ENCODE results near the gene ZNF554. TPM values are rescaled to one million over a fixed set of nuclear protein-coding genes. Genes with fewer than 3 reads are reported as not detected.
"Not testable (repeated sequence)": the region's sequence is repeated elsewhere in the genome, so short reads cannot be mapped to it uniquely, and the experiment has no call there.

ZNF554 gene
- polyA plus RNA-seq, 10 donors = 4.5 to 7.7 (median 5.3) TPM

DNA sequence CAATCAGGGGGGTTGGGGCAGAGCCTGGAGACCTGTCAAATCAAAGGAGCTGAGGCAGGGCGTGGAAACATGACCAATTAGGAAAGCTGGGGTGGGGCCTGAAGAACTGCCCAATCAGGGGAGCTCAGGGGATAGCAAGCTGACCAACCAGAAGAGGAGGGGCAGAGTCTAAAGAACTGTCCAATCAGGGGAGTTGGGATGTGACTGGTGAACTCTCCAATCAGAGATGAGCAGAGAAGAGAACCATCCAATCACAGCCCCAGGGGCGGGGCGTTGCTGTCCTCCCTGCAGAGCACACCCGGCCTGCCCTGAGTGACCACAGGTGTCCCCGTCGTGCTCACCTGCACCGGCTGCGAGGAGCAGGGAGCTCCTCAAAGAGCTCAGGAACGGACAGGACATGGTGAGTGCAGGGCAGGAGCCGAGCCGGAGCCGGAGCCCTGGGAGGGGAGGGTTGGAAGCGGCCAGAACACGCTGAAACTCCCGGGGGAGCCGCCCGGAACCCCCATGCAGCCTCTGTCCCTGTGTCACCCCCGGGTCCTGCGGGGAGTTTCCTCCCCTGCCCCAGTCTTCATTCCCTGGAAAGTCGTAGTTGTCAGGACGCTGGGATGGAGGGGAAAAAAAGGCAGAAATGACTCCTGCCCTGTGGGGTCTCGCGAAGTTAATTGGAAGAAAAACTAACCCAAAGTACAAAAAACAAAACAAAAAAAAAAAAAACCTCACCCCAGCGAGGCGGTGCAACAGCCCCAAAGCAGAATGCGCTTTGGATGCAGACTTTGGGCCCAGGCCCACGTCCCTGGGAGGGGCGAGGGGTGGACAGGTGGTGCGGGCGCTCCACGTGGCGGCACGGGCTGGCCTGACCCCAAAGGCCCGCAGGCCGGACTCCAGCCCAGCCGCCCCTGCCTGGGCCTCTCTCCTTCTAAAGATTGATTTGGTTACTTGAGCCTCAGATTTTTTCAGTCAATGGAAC lies 47.6 kb downstream of the ZNF554 start, which contains the start of gene ZNF556:
Gene ZNF556 (plus strand): TSS at position 311 of the 967 bp plus-strand sequence. CDS start 87 bp downstream, at position 398.
- DNase-seq = peak; percentile 74 to 82 (median 76)

DNA sequence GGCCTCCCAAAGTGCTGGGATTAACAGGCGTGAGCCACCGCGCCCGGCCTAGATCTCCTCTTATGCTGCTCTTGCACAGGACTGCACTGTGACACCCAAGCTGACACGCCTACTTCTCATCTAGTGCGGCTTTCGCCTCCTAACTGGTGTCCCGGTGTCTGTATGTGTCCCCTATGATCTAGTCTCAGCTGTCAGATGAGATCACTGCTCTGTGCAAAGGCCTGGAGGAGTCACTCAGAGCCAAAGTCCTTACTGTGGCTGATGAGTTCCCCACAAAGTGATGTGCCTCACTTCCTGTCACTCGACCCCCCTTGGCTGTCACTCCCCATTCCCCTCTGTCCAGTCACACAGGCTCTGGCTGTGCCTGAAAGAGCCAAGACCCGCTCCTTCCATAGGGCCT lies 50.0 kb downstream of the ZNF554 start:
- no peak for DNase-seq

DNA sequence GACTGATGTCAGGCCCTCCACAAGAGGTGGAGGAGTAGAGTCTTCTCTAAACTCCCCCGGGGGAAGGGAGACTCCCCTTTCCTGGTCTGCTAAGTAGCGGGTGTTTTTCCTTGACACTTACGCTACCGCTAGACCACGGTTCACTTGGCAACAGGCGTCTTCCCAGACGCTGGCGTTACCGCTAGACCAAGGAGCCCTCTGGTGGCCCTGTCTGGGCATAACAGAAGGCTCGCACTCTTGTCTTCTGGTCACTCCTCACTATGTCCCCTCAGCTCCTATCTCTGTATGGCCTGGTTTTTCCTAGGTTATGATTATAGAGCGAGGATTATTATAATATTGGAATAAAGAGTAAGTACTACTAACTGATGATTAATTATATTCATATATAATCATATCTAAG lies 52.5 kb downstream of the ZNF554 start:
- not testable (repeated sequence) for DNase-seq

DNA sequence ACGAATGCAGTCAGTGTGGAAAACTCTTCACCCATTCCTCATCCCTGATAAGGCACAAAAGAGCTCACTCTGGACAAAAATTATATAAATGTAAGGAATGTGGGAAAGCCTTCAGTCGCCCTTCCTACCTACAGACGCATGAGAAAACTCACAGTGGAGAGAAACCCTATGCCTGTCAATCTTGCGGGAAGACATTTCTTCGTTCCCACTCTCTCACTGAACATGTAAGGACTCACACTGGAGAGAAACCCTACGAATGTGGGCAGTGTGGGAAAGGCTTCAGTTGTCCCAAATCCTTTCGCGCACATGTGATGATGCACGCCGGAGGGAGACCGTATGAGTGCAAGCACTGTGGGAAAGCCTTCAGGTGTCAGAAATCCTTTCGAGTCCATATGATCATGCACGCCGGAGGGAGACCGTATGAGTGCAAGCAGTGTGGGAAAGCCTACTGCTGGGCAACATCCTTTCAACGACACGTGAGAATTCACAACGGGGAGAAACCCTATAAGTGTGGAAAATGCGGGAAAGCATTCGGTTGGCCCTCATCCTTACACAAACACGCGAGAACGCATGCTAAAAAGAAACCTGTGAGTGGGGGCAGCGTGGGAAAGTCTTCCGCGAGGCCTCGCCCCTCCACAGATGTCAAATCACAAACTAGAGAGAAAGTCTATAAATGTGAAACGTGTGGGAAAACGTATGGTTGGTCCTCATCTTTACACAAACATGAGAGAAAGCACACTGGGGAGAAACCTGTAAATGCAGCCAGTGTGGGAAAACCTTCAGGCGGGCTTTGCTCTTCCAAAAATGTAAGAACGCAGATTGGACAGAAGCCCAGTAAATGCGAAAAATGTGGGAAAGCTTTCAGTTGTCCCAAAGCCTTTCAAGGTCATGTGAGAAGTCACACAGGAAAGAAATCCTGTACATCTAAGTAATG lies 58.0 kb downstream of the ZNF554 start:
- no peak for DNase-seq

DNA sequence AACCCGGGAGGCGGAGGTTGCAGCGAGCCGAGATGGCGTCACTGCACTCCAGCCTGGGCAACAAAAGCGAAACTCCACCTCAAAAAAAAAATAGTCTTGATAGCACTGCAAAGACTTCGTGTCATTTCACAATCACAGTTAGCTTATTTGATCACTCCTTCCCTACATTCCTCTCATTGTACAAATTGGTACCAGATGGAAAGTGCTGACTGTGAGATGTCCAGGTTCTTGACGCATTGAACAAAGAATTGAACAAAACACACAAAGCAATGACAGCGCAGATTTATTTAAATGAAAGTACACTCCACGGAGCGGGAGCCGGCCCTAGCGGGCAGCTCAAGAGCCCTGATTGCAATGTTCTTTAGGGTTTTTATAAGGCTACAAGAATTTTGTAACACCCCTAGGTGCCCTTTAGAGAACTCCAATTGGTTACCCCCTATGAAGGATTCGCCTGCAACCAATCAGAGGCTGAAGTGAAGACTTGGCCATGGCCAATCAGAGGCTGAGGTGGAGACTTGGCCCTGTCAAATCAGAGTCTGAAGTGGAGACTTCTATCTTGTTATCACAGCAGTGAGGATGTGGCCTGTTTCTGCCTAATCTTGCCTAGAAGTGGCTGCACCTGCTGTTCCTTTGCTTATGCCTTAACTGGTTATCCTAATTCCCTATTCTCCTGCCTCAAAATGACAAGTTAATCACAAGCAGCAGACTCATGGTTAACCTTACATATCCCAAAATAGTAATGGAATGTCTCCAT lies 64.2 kb downstream of the ZNF554 start:
- no peak for DNase-seq

DNA sequence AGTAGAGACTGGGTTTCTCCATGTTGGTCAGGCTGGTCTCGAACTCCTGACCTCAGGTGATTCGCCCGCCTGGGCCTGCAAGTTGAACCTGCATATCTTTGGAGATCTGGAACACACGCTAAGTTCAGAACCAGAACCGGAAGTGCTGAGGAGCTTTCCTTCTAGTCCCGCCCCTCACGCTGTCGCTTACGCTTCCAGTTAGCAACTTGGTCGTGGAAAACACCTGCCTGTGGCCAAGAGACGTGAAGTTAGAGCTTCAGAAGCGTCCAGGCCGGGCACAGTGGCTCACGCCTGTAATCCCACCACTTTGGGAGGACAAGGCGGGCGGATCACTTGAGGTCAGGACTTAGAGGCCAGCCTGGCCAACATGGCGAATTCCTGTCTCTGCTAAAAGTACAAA lies 66.1 kb downstream of the ZNF554 start:
- no peak for DNase-seq

Other genes starting within 250 kb of the ZNF554 start
- gene GNG7, start 117.2 kb upstream of the ZNF554 start, polyA plus RNA-seq (ENCODE audit: insufficient read length in 10 of 10) = 1 to 10 TPM; 1.6 to 3.6 (median 2.3) TPM
- gene DIRAS1, start 98.5 kb upstream of the ZNF554 start, polyA plus RNA-seq (ENCODE audit: insufficient read length in 10 of 10) = 1 to 10 TPM; 1.2 to 5.2 (median 2.0) TPM
- gene SLC39A3, start 79.9 kb upstream of the ZNF554 start, polyA plus RNA-seq (ENCODE audit: insufficient read length in 10 of 10) = 10 to 100 TPM; 10.9 to 18.5 (median 14.3) TPM
- 10 to 100 TPM; 67.0 to 89.5 (median 79.3) TPM for gene SGTA, start 36.6 kb upstream of the ZNF554 start, polyA plus RNA-seq (ENCODE audit: insufficient read length in 10 of 10)
- 10 to 100 TPM; 34.6 to 54.8 (median 42.9) TPM for gene THOP1, start 34.4 kb upstream of the ZNF554 start, polyA plus RNA-seq (ENCODE audit: insufficient read length in 10 of 10)
- 10 to 100 TPM; 11.0 to 20.9 (median 13.1) TPM for gene ZNF555, start 21.6 kb downstream of the ZNF554 start, polyA plus RNA-seq (ENCODE audit: insufficient read length in 10 of 10)
- 10 to 100 TPM; 21.6 to 50.3 (median 35.9) TPM for gene ZNF556, start 47.5 kb downstream of the ZNF554 start, polyA plus RNA-seq (ENCODE audit: insufficient read length in 10 of 10)
- gene ZNF57, start 81.1 kb downstream of the ZNF554 start, polyA plus RNA-seq (ENCODE audit: insufficient read length in 10 of 10) = 1 to 10 TPM; 2.2 to 4.9 (median 3.0) TPM
- gene ZNF77, start 125.1 kb downstream of the ZNF554 start, polyA plus RNA-seq (ENCODE audit: insufficient read length in 10 of 10) = 1 to 10 TPM; 3.6 to 8.9 (median 5.0) TPM
- under 1 TPM; 0.30 to 0.91 (median 0.55) TPM for gene TLE6, start 157.7 kb downstream of the ZNF554 start, polyA plus RNA-seq (ENCODE audit: insufficient read length in 10 of 10)
- 10 to 100 TPM; 22.1 to 34.1 (median 26.1) TPM for gene TLE2, start 209.4 kb downstream of the ZNF554 start, polyA plus RNA-seq (ENCODE audit: insufficient read length in 10 of 10)
- 100 to 1,000 TPM; 595 to 763 (median 675) TPM for gene TLE5, start 242.6 kb downstream of the ZNF554 start, polyA plus RNA-seq (ENCODE audit: insufficient read length in 10 of 10)

All from muscle of back (tissue), 11 donors.